ENCODE results near the gene OPCML. TPM values are rescaled to one million over a fixed set of nuclear protein-coding genes. Genes with fewer than 3 reads are reported as not detected.

OPCML gene
- total RNA-seq, 1 experiment from 2014 or later: not detected

DNA sequence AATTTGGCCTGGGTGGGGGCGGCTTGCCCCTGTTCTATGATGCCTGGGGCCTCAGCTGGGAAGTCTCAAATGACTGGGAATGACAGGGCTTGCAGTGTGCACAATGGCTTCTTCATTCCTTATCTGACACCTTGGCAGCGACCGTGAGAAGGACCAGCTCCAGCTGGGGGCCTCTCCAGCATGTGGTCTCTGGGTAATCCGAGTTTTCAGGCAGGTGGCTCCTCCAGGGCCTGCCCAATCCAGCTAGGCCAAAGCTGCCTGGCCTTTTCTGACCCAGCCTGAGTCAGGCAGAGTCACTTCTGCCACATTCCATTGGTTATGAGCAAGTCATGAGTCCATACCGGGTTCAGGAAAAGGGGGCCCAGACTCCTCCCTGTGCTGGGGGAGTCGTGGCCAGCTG, 646.0 kb downstream of the OPCML start:
- no peak overlapping the region for H3K4me3 Mint-ChIP-seq (ENCODE audit: unreplicated experiment)
- CTCF ChIA-PET: no interaction called here
- H3K4me1 Mint-ChIP-seq (ENCODE audit: low read depth, unreplicated experiment): no peaks in the 10 kb centered on the region

GRCh38 chr11:132883241-132883640, 649.1 kb downstream of the OPCML start:
- H3K27me3 ChIP-seq (replicated peaks; ENCODE audit: control insufficient read depth, insufficient read depth, low read length): no peaks in the 10 kb centered on the region
- no peak overlapping the region for H3K27ac Mint-ChIP-seq (ENCODE audit: unreplicated experiment)
- no peaks in the 10 kb centered on the region for H3K4me1 Mint-ChIP-seq (ENCODE audit: low read depth, unreplicated experiment)
- DNase-seq: no peak
- peaks cover 3% of the 10 kb centered on the region for H3K27me3 Mint-ChIP-seq (ENCODE audit: insufficient read depth, unreplicated experiment)
- no peaks in the 10 kb centered on the region for H3K36me3 Mint-ChIP-seq (ENCODE audit: insufficient read depth, unreplicated experiment)
- no peak overlapping the region for H3K4me3 ChIP-seq (ENCODE audit: low read depth, low read length)
- H3K4me1 ChIP-seq: no peaks in the 10 kb centered on the region
- H3K9me3 Mint-ChIP-seq (ENCODE audit: unreplicated experiment): no peaks in the 10 kb centered on the region
- POLR2A ChIA-PET: no interaction called here
- H3K36me3 ChIP-seq (ENCODE audit: control insufficient read depth, insufficient read depth, low read length): no peaks in the 10 kb centered on the region
- no peak overlapping the region for H3K4me3 Mint-ChIP-seq (ENCODE audit: unreplicated experiment)
- intact Hi-C loops (cut with micrococcal nuclease; ENCODE audit: unreplicated experiment): no loop called here
- no peak for TF ChIP-seq CTCF (IDR thresholded peaks at IDR 0.05; ENCODE audit: insufficient read depth in 1 of 2, low read depth in 1 of 2, low read length in 1 of 2, severe bottlenecking in 1 of 2, unreplicated experiment in 1 of 2)
- H3K9me3 ChIP-seq: no peaks in the 10 kb centered on the region
- CTCF ChIA-PET: no interaction called here
- BruUV-seq (replicated peaks): no TSS peak

More for the DNA sequence above, 646.0 kb downstream of the OPCML start:
- H3K36me3 ChIP-seq (ENCODE audit: control insufficient read depth, insufficient read depth, low read length): no peaks in the 10 kb centered on the region
- no peaks in the 10 kb centered on the region for H3K9me3 Mint-ChIP-seq (ENCODE audit: unreplicated experiment)
- no peaks in the 10 kb centered on the region for H3K9me3 ChIP-seq
- H3K27me3 Mint-ChIP-seq (ENCODE audit: insufficient read depth, unreplicated experiment): peaks cover 3% of the 10 kb centered on the region
- no peaks in the 10 kb centered on the region for H3K27me3 ChIP-seq (replicated peaks; ENCODE audit: control insufficient read depth, insufficient read depth, low read length)
- DNase-seq: no peak
- no TSS peak for BruUV-seq (replicated peaks)
- no peak overlapping the region for H3K4me3 ChIP-seq (ENCODE audit: low read depth, low read length)
- H3K4me1 ChIP-seq: no peaks in the 10 kb centered on the region
- H3K27ac Mint-ChIP-seq (ENCODE audit: unreplicated experiment): no peak overlapping the region
- no peaks in the 10 kb centered on the region for H3K36me3 Mint-ChIP-seq (ENCODE audit: insufficient read depth, unreplicated experiment)
- no peak for TF ChIP-seq CTCF (IDR thresholded peaks at IDR 0.05; ENCODE audit: insufficient read depth in 1 of 2, low read depth in 1 of 2, low read length in 1 of 2, severe bottlenecking in 1 of 2, unreplicated experiment in 1 of 2)
- intact Hi-C loops (cut with micrococcal nuclease; ENCODE audit: unreplicated experiment): no loop called here
- POLR2A ChIA-PET: no interaction called here

DNA sequence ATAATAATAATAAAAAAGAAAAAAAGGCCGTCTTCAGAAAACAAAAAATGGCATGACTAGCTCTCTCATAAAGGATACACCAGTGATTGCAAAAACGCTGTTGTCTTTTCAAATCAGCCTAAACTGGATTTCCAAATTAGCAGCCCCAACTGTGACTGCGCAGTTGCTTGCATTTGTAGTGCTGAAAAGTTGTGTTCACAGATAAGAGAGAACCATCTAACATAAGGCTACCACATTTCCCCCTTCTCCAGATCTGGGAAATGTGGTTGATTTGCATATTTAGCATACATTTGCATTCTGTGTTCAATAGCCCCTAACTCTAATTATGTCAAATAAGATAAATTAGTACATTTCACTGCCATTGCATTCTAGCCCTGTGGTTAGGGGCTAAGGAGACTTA, 650.7 kb downstream of the OPCML start:
- CTCF ChIA-PET: no interaction called here
- no peaks in the 10 kb centered on the region for H3K36me3 Mint-ChIP-seq (ENCODE audit: insufficient read depth, unreplicated experiment)
- POLR2A ChIA-PET: no interaction called here
- DNase-seq: no peak
- TF ChIP-seq CTCF (IDR thresholded peaks at IDR 0.05; ENCODE audit: insufficient read depth in 1 of 2, low read depth in 1 of 2, low read length in 1 of 2, severe bottlenecking in 1 of 2, unreplicated experiment in 1 of 2): no peak
- H3K9me3 Mint-ChIP-seq (ENCODE audit: unreplicated experiment): no peaks in the 10 kb centered on the region
- no peak overlapping the region for H3K27ac Mint-ChIP-seq (ENCODE audit: unreplicated experiment)
- H3K4me1 ChIP-seq: no peaks in the 10 kb centered on the region
- intact Hi-C loops (cut with micrococcal nuclease; ENCODE audit: unreplicated experiment): no loop called here
- H3K4me3 Mint-ChIP-seq (ENCODE audit: unreplicated experiment): no peak overlapping the region
- H3K9me3 ChIP-seq: no peaks in the 10 kb centered on the region
- no peak overlapping the region for H3K4me3 ChIP-seq (ENCODE audit: low read depth, low read length)
- no peaks in the 10 kb centered on the region for H3K36me3 ChIP-seq (ENCODE audit: control insufficient read depth, insufficient read depth, low read length)
- H3K27me3 ChIP-seq (replicated peaks; ENCODE audit: control insufficient read depth, insufficient read depth, low read length): no peaks in the 10 kb centered on the region
- H3K4me1 Mint-ChIP-seq (ENCODE audit: low read depth, unreplicated experiment): no peaks in the 10 kb centered on the region
- BruUV-seq (replicated peaks): no TSS peak
- H3K27me3 Mint-ChIP-seq (ENCODE audit: insufficient read depth, unreplicated experiment): peaks cover 3% of the 10 kb centered on the region
